Measurements from ENCODE around the gene SLC5A1. TPM values are rescaled to one million over a fixed set of nuclear protein-coding genes. Genes with fewer than 3 reads are reported as not detected.

The SLC5A1 gene
- total RNA-seq, 1 experiment from 2014 or later, result 0.23 TPM

GRCh38 chr22:32082331-32082730 is 39.3 kb downstream of the SLC5A1 start:
- Histone ChIP-seq H3K27me3 (replicated peaks; ENCODE audit: control insufficient read depth, insufficient read depth, low read length) (no peaks in the 10 kb centered on the region), H3K4me1 (peaks cover 23% of the 10 kb centered on the region), H3K36me3 (ENCODE audit: control insufficient read depth, insufficient read depth, low read length) (no peaks in the 10 kb centered on the region), H3K9me3 (no peaks in the 10 kb centered on the region), H3K4me3 (ENCODE audit: low read depth, low read length) (no peak overlapping the region)
- no peaks in the 10 kb centered on the region for H3K36me3 Mint-ChIP-seq (ENCODE audit: insufficient read depth, unreplicated experiment)
- BruUV-seq (replicated peaks), result no TSS peak
- H3K27ac Mint-ChIP-seq (ENCODE audit: unreplicated experiment), result no peak overlapping the region
- no peak for DNase-seq
- peaks cover 2% of the 10 kb centered on the region for H3K27me3 Mint-ChIP-seq (ENCODE audit: insufficient read depth, unreplicated experiment)
- H3K9me3 Mint-ChIP-seq (ENCODE audit: unreplicated experiment), result no peaks in the 10 kb centered on the region
- TF ChIP-seq, protein P1, sequence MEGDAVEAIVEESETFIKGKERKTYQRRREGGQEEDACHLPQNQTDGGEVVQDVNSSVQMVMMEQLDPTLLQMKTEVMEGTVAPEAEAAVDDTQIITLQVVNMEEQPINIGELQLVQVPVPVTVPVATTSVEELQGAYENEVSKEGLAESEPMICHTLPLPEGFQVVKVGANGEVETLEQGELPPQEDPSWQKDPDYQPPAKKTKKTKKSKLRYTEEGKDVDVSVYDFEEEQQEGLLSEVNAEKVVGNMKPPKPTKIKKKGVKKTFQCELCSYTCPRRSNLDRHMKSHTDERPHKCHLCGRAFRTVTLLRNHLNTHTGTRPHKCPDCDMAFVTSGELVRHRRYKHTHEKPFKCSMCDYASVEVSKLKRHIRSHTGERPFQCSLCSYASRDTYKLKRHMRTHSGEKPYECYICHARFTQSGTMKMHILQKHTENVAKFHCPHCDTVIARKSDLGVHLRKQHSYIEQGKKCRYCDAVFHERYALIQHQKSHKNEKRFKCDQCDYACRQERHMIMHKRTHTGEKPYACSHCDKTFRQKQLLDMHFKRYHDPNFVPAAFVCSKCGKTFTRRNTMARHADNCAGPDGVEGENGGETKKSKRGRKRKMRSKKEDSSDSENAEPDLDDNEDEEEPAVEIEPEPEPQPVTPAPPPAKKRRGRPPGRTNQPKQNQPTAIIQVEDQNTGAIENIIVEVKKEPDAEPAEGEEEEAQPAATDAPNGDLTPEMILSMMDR (IDR thresholded peaks at IDR 0.05; ENCODE audit: insufficient read depth in 1 of 2, low read depth in 1 of 2, low read length in 1 of 2, severe bottlenecking in 1 of 2, unreplicated experiment in 1 of 2), result no peak
- intact Hi-C loops (cut with micrococcal nuclease; ENCODE audit: unreplicated experiment), result no loop called here
- ChIA-PET CTCF (interaction anchor here (1.4 to 3.7 kb wide), 2 partner anchors 105 to 112 kb away, joined by 6 to 13 read pairs; no protein-coding TSS in a partner anchor), POLR2A (no interaction called here)
- no peak overlapping the region for H3K4me3 Mint-ChIP-seq (ENCODE audit: unreplicated experiment)
- peaks cover 6% of the 10 kb centered on the region for H3K4me1 Mint-ChIP-seq (ENCODE audit: low read depth, unreplicated experiment)

GRCh38 chr22:32083000-32083399 is 39.9 kb downstream of the SLC5A1 start:
- Histone ChIP-seq H3K4me3 (ENCODE audit: low read depth, low read length) (no peak overlapping the region), H3K27me3 (replicated peaks; ENCODE audit: control insufficient read depth, insufficient read depth, low read length) (no peaks in the 10 kb centered on the region), H3K4me1 (peaks cover 19% of the 10 kb centered on the region), H3K36me3 (ENCODE audit: control insufficient read depth, insufficient read depth, low read length) (no peaks in the 10 kb centered on the region), H3K9me3 (no peaks in the 10 kb centered on the region)
- no peak overlapping the region for H3K27ac Mint-ChIP-seq (ENCODE audit: unreplicated experiment)
- intact Hi-C loops (cut with micrococcal nuclease; ENCODE audit: unreplicated experiment), result no loop called here
- no TSS peak for BruUV-seq (replicated peaks)
- ChIA-PET CTCF (interaction anchor here (1.5 to 3.7 kb wide), 2 partner anchors 106 to 113 kb away, joined by 6 to 13 read pairs; no protein-coding TSS in a partner anchor), POLR2A (no interaction called here)
- H3K27me3 Mint-ChIP-seq (ENCODE audit: insufficient read depth, unreplicated experiment), result peaks cover 2% of the 10 kb centered on the region
- DNase-seq, result no peak
- peaks cover 6% of the 10 kb centered on the region for H3K4me1 Mint-ChIP-seq (ENCODE audit: low read depth, unreplicated experiment)
- H3K4me3 Mint-ChIP-seq (ENCODE audit: unreplicated experiment), result no peak overlapping the region
- TF ChIP-seq, protein P1 (IDR thresholded peaks at IDR 0.05; ENCODE audit: insufficient read depth in 1 of 2, low read depth in 1 of 2, low read length in 1 of 2, severe bottlenecking in 1 of 2, unreplicated experiment in 1 of 2), result no peak
- H3K36me3 Mint-ChIP-seq (ENCODE audit: insufficient read depth, unreplicated experiment), result no peaks in the 10 kb centered on the region
- H3K9me3 Mint-ChIP-seq (ENCODE audit: unreplicated experiment), result no peaks in the 10 kb centered on the region

GRCh38 chr22:32083814-32084213 is 40.8 kb downstream of the SLC5A1 start:
- peaks cover 2% of the 10 kb centered on the region for H3K27me3 Mint-ChIP-seq (ENCODE audit: insufficient read depth, unreplicated experiment)
- no peaks in the 10 kb centered on the region for H3K9me3 Mint-ChIP-seq (ENCODE audit: unreplicated experiment)
- POLR2A ChIA-PET, result no interaction called here
- Histone ChIP-seq H3K9me3 (no peaks in the 10 kb centered on the region), H3K4me3 (ENCODE audit: low read depth, low read length) (no peak overlapping the region), H3K27me3 (replicated peaks; ENCODE audit: control insufficient read depth, insufficient read depth, low read length) (no peaks in the 10 kb centered on the region), H3K36me3 (ENCODE audit: control insufficient read depth, insufficient read depth, low read length) (no peaks in the 10 kb centered on the region), H3K4me1 (peaks cover 12% of the 10 kb centered on the region; the same call in 1 of the 2 replicates)
- no TSS peak for BruUV-seq (replicated peaks)
- CTCF ChIA-PET, result interaction anchor here (0.7 to 1.5 kb wide), 2 partner anchors 107 to 1057 kb away, joined by 6 to 7 read pairs; no protein-coding TSS in a partner anchor
- intact Hi-C loops (cut with micrococcal nuclease; ENCODE audit: unreplicated experiment), result no loop called here
- no peak overlapping the region for H3K4me3 Mint-ChIP-seq (ENCODE audit: unreplicated experiment)
- no peak for DNase-seq
- TF ChIP-seq, protein P1 (IDR thresholded peaks at IDR 0.05; ENCODE audit: insufficient read depth in 1 of 2, low read depth in 1 of 2, low read length in 1 of 2, severe bottlenecking in 1 of 2, unreplicated experiment in 1 of 2), result no peak
- H3K27ac Mint-ChIP-seq (ENCODE audit: unreplicated experiment), result no peak overlapping the region
- no peaks in the 10 kb centered on the region for H3K36me3 Mint-ChIP-seq (ENCODE audit: insufficient read depth, unreplicated experiment)
- H3K4me1 Mint-ChIP-seq (ENCODE audit: low read depth, unreplicated experiment), result peaks cover 11% of the 10 kb centered on the region
